22Rv1 (cell line): ENCODE measurements around the gene PLCB1.

ENCODE experiments used
- ZFX ChIP-seq: fragments of 450-650 bp; IDR thresholded peaks from 2 replicates; pipeline ENCODE4 v1.6.1; 2017; ENCODE audit warnings: antibody characterized with exemption, borderline replicate concordance
- TF ChIP-seq, protein P1 (sequence below): fragments of 450-650 bp; IDR thresholded peaks from 2 replicates; pipeline ENCODE4 v1.5.1; 2017; ENCODE audit warnings: mild to moderate bottlenecking

DNA sequence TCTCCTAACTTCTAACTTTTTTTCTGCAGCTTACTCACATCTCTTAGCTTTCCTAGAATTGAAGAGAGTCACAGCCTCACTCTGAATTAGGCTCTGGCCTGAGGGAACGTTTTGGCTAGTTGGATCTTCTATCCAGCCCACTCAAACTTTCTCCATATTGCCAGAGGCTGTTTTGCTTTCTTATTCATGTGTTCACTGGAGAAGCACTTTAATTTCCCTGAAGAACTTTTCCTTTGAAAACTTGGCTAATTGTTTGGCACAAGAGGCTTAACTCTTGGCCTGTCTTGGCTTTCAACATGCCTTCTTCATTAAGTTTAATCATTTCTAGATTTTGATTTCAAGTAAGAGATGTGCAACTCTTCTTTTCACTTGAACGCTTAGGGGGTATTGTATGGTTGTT, 798.7 kb downstream of the PLCB1 start:
- TF ChIP-seq, protein P1, sequence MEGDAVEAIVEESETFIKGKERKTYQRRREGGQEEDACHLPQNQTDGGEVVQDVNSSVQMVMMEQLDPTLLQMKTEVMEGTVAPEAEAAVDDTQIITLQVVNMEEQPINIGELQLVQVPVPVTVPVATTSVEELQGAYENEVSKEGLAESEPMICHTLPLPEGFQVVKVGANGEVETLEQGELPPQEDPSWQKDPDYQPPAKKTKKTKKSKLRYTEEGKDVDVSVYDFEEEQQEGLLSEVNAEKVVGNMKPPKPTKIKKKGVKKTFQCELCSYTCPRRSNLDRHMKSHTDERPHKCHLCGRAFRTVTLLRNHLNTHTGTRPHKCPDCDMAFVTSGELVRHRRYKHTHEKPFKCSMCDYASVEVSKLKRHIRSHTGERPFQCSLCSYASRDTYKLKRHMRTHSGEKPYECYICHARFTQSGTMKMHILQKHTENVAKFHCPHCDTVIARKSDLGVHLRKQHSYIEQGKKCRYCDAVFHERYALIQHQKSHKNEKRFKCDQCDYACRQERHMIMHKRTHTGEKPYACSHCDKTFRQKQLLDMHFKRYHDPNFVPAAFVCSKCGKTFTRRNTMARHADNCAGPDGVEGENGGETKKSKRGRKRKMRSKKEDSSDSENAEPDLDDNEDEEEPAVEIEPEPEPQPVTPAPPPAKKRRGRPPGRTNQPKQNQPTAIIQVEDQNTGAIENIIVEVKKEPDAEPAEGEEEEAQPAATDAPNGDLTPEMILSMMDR, result no peak
- no peak for TF ChIP-seq ZFX
